Erythroblast (primary cell): ENCODE measurements around the gene PRKCE.

Source experiments
- GATA1 ChIP-seq: IDR thresholded peaks from 2 replicates; pipeline ENCODE4 v1.6.1; 2011; ENCODE audit warnings: low read depth, mild to moderate bottlenecking, control low read depth, low read length, moderate library complexity
- POLR2A ChIP-seq: IDR thresholded peaks from 2 replicates; pipeline ENCODE4 v1.6.1; 2011; ENCODE audit warnings: mild to moderate bottlenecking, low read length

GRCh38 chr2:45643095-45643494 lies 8.4 kb upstream of the PRKCE start:
- TF ChIP-seq POLR2A: no peak
- no peak for TF ChIP-seq GATA1
